Testis (tissue), 2 donors: ENCODE results near the gene FAM72B.
"Not testable (repeated sequence)": the region's sequence is repeated elsewhere in the genome, so short reads cannot be mapped to it uniquely, and the experiment has no call there.

Source experiments
- CTCF ChIP-seq, 3 experiments: fragments of 450-650 bp in 2 of 3; fragments of 200-600 bp in 1 of 3; sonication (generic) in 1 of 3; IDR thresholded peaks; one replicate each; pipeline ENCODE4 v1.5.1; 2016 to 2019; ENCODE audit warnings: antibody characterized with exemption in 3 of 3, mild to moderate bottlenecking in 2 of 3, moderate library complexity in 1 of 3
- POLR2A ChIP-seq: fragments of 450-650 bp; IDR thresholded peaks from one replicate; pipeline ENCODE4 v1.6.1; 2017; ENCODE audit warnings: antibody characterized with exemption, mild to moderate bottlenecking, moderate library complexity

- not testable (repeated sequence) for TF ChIP-seq CTCF (IDR thresholded peaks at IDR 0.05); POLR2A
These were observed 40.6 kb upstream of the FAM72B start for GRCh38 chr1:121224714-121225113.
